ENCODE results near the gene KIF1C.

Gene KIF1C

GRCh38 chr17:4969047-4969550 lies 28.7 kb upstream of the KIF1C start:
- DNase-seq (ENCODE audit: low spot score), result peak; percentile 96

DNA sequence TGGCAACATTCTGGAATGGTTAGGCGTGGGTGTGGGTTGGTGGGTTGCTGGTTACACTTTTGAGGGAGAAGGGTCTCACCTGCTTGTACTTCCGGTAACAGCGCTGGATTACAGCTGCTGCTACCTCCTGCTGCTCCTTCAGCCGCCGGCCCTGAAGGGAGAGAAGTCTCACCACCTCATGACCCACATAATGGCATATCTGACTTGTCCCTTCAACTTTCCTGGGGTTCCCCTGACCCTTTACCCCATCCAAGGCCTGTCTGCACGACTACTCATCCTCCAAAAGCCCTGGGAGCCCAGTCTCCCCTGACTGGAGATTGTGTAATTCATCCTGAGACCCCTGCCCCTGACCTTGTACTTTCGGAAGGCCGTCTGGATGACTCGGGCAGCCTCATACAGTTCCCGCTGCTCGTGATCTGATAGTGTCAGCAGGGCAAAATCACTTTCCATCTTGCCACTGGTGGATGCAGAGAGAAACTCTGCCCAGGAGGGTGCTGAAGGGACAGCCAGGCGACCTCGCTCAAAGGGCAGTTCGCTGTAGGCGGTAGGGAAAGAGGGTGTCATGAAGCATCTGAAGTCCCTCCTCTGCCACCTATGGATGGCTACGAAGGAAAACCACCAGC lies 28.1 kb upstream of the KIF1C start:
- peak; percentile 71 for DNase-seq (ENCODE audit: low spot score)

GRCh38 chr17:4970273-4970672 lies 27.5 kb upstream of the KIF1C start:
- no peak for DNase-seq (ENCODE audit: low spot score)

GRCh38 chr17:4971826-4972225 lies 25.9 kb upstream of the KIF1C start:
- DNase-seq (ENCODE audit: low spot score), result no peak

DNA sequence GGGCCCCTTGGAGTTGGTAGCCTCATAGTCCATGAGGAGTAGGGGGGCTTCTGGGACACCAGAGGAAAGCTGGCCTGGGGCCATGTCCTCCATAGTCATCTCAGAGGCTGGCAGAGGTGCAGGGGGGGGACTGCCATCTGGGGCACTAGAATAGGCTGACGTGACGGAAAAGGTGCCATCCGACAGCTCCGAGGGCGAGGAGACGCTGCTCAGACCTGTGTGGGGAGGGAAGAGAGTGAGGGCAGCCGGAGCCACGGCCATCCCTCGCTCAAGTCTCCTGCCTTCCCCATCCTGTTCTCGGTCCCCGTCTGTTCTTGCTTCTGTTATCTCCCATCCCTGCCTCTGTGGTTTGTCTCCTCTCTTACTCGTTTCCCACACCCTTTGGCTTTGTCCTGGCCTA lies 25.4 kb upstream of the KIF1C start:
- no peak for DNase-seq (ENCODE audit: low spot score)

- no peak for DNase-seq (ENCODE audit: low spot score)
Measured at GRCh38 chr17:4972752-4973151, 25.0 kb upstream of the KIF1C start.

- DNase-seq (ENCODE audit: low spot score), result no peak
Measured at GRCh38 chr17:4973256-4974114, 24.3 kb upstream of the KIF1C start.

DNA sequence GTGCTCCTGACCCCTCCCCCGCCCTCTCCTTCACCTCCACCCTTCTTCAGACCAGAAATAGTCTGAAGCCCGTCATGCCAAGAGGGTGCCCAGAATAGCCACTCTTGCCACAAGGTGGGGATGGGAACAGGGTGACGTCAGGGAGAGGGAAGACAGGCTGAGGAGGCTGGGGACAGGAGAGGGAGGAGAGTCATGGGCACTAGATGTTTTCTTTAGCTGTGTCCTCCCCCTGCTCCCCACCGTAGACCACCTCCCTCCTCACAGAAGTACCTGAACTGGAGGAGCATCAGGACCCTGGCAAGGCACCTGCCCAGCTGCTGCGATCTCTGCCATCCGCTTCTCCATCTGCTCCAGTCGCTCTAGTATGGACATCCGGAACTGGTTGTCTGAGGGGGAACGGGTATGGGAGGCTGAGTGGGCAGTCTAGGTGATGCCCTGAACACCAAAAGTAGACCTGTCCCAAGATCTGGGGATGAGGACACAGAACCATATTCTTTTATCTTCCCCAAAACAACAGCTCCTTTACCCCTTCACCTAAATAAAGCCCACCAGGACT lies 23.6 kb upstream of the KIF1C start:
- DNase-seq (ENCODE audit: low spot score), result no peak

DNA sequence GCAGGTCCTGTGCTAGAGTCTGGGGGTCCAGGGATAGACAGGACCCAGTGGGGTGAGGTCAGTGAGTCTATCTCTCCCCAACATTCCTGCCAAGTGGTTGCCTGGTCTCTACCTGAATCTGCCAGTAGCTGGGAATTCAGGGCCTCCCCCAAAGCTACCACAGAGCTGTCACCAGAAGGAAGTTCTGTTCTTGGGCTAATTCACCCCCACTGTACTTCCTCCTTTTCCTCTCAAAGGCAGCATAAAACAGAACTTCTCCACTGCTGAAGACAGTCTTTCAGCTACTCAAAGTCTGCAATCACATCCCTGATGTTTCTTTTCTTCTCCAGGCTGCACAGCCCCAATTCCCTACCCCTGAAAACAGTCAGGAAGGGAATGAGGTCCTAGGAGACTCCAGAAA lies 19.0 kb upstream of the KIF1C start:
- no peak for DNase-seq (ENCODE audit: low spot score)

DNA sequence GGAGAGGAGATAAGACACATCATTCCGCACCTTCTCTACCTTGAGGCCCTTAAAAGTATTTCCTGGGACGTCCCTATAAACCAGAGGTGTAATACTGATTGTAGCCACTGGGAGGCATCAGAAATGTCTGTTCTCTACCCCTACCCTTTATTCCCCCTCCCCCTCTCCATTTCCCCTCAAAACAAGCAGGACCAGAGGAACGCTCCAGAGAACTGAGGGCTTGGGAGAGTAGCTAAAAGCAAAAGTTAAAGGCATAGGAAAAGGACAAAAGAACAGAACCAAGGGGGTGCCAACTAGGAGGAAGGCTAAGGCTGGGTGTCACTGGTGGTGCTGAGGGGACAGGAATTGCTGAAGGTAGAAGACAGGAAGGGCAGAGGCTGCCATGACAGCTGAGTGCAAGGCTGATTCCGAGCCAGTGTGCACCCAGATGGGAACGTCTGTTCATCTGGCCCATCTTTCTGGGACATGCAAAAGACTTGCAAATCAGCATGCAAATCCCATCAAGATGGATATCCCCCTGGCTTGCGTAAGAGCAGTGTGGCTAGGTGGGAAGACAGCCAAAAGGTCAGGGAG lies 17.0 kb upstream of the KIF1C start:
- DNase-seq (ENCODE audit: low spot score), result peak; percentile 29

DNA sequence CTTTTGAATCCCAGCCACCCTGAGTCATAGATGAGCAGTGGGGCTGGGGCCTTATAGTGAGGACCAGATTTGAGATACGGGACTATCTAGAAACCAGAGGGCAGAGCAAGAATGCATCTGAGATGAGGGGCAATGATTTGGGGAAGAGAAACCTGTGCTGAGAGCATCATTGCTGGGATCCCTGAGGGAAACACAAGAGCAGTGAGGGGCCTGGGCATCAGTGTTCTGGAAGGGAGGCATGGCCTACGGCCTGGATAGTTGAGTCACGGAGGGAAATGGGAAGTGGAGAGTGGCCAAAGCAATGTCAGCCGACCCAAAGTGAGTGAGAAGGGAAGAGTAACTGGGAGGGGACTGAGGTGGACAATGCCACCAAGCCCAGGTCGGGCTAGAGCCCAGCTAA lies 15.4 kb upstream of the KIF1C start:
- DNase-seq (ENCODE audit: low spot score), result no peak

DNA sequence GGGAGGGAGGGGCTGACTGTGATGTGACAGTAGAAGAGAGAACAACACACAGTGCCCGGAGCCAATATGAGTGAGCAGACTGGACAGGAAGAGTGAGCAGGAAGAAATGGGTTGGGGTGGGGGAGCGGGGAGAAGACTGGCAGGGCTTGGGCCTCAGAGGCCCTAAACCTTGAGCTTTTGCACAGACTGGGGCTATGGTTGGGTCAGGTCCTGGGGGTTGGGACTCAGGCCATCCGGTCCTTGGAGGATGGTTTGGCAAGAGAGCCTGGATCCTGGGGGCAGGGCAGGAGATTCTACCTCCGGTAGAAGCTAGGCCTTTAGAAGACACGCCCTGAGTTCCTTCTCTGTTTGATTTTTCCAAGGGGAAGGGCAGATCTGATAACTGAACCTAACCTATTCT lies 11.3 kb upstream of the KIF1C start:
- peak; percentile 68 for DNase-seq (ENCODE audit: low spot score)

GRCh38 chr17:4986951-4987766 lies 10.6 kb upstream of the KIF1C start, which contains the start of gene CAMTA2:
Gene CAMTA2, minus strand, starts transcription at chr17:4987675. Its CDS starts 1,453 bp downstream, at chr17:4986222.
- DNase-seq (ENCODE audit: low spot score), result peak; percentile 81

DNA sequence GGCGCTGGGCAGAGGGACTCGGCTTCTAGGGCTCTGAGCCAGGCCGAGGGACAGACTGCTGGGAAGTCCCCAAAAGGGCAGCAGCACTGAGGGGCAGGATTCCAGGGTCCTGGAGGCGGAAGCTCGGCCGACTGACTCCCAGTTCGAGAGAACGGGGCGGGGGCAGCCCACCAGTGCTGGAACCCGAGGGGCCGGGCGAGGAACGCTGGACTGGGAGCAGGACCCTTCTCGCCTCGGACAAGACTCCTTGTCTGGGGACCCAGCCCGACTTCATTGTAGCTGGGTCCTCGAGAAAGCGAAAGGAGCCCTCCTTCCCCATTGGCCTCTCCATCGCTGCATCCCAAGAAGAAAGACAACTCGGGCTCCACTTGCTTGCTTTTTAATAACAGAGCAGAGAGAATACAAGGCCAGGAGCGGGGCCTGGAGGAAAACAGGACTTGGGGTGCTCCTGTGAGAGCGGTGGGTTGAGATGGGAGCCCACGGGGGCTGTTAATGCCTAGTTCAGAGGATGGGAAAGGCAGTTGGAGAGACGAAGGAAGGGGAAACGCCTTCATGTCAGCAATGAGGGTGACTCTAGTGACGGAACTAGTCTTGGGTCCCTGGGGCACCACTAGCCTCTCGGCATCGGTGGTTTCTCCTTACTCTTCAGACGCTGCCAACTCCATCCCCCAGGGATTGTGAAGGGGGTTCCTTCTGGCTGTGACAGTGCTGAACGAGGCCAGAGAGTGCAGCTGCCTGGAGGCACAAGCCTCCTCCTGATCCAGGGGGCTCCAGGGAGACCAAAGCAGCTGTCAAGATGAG lies 9.8 kb upstream of the KIF1C start:
- DNase-seq (ENCODE audit: low spot score), result no peak

- no peak for DNase-seq (ENCODE audit: low spot score)
Measured at GRCh38 chr17:4994081-4994595, 3.6 kb upstream of the KIF1C start.

DNA sequence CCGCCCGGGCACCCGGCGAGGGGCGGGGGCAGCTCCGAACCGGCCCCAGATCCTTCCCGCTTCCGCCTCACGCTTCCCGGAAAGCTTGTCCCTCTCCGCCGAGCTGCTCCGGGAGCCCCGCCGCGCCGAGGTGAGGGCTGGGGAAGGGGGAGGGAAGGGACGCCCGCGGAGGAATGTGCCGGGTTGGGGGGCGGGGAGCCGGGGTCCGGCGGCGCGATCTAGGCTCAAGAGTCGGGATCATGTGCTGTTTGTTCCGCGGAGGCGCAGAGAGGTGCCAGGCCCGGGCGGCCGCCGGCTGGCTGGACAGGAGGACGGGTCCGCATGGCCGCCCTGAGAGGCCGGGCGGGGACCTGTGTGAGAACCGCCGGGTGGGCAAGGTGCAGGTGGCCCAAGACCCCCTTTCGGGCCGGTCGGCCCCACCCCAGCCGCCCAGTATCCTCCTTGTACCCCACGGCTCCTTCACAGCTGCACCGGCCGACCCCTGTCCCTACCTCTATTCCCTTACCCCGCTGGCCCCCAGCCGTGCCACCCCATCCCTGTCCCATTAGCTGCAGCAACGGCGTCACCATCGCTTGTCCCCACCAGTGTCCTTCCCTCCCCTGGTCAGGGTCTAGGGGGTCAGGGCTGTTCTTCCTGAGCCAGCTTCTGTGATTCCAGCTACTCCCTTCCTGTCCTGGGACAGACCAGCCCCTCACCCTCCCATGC lies 429 bp downstream of the KIF1C start:
- no peak for DNase-seq (ENCODE audit: low spot score)

DNA sequence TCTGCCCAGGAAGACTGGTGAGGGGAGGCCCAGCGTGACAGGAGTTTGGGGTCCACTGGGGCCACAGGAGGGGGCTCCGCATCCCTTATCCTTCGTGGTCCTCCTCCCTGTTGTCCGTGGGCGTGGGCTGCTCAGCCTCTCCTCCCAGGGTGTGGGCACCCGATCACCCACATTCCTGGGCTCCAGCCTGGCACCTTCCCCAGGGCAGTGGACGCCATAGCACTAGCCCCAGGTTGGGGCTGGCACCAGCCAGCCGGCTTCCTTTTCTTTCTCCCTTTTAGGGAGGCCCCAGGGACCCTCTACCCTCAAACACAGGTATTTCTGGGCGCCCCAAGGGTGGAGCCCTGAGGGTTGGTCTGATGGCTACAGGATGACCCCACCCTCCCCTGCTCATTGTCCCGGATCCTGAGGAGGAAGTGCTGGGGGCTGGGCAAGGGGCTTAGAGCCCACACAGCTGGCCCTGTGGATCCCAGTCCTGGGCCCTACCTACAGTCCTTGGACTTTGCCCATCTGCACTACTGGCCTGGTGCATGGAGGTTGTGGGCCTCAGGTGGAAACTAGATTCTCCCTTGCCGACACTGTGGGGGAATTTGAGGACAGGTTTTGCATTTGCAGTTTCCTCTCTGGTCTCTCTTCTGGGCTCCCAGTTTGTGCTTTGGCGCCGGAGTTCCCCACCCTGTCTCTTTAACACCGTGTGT lies 1.1 kb downstream of the KIF1C start:
- no peak for DNase-seq (ENCODE audit: low spot score)

GRCh38 chr17:4999430-5000093 lies 1.8 kb downstream of the KIF1C start:
- DNase-seq (ENCODE audit: low spot score), result no peak

- no peak for DNase-seq (ENCODE audit: low spot score)
Measured at GRCh38 chr17:5000237-5000639, 2.5 kb downstream of the KIF1C start.
